Superior temporal gyrus (tissue), 1 donor: Measurements from ENCODE around the gene NEGR1.

ENCODE experiments used
- DNase-seq: peaks from one replicate; pipeline ENCODE4 v3.0.0-alpha.2; 2016; ENCODE audit errors: extremely low spot score

Gene NEGR1

DNA sequence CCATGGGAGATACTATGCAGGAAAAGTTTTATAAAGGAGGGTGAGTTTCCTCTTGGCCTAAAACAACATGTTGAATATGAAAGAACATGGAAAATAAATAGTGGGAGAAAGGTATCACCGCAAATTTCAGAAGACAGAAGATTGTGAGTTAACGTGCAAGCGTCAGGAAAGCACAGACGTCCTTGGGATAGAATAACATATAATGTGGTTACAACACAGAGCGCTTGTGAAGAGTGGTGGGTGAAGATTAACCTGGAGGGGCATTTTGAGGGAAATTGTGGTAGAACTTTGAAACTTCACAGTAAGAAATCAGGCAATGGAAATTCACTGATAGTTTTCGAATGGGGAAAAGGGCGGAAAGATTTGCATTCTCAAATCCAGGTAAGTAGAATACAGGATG, 47.3 kb downstream of the NEGR1 start:
- no peak for DNase-seq

DNA sequence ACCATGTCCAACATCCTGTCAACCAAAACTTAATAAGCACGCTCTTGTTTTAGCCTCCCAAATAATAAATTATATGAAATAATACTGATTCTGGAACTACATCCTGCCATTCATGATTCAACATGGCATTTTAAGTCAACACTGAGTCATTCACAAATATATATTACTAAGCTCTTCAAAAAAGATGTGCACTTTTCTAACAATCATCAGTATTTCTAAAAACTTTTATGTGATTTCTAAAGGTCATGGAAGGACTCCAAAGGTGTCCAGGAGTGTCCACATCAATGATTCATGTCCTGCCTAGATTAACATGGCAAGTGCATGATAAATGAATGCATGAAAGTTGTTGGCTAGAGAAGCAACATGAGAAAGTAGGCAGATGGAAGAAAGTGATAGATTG, 51.6 kb downstream of the NEGR1 start:
- no peak for DNase-seq

DNA sequence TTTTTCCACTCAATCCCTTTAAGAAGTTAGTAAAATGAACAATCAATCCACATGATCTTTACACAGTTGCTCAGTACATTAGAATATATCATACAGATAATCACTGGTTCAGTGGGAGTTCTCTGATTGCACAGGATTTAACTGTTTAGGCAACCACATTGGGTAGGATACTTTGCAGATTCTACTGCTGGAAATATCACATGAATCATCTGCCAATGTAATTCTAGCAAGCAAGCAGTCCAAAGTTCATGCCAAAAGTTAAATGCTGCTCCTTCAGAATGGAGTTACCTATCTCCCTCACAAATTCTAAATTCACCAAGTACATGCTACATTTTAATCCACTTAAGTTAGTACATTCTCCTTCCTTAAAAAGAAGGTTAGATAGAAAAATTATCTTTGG, 52.4 kb downstream of the NEGR1 start:
- DNase-seq: no peak

DNA sequence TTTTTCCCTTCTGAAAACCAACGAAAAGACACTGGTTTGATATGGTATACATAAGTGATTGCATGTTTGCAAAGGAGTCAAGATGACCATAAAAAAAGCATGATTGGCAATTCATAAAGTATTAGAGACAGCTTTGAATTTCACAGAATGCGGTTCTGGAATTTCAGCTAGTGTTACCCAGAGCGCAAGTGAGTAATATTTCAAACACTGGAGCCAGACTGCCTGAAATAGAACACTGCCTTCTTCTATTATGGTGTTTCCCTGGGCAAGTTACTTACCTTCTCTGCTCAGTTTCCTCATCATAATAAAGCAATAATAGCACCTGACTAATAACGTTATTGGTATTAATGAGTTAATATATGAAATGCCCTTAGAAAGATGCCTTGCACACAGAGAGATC, 54.7 kb downstream of the NEGR1 start:
- peak; percentile 43 for DNase-seq

DNA sequence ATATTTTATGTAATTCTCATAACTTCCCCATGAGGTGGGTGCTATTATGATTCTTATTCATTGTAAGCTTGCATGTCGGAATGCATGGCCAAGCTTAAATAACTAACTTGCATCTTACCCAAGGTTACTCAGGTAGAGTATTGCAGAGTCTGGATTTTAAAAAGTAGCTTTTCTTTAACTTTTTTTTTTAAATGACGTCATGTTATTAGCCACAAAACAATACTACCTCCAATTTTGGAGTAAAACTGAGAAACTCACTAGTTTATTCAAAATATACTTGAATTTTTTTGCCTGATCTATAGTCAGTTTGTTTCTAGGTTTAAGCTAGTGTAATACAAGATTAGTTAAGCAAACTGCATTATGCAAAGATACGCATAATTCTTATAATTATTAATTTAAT, 57.8 kb downstream of the NEGR1 start:
- DNase-seq: no peak

DNA sequence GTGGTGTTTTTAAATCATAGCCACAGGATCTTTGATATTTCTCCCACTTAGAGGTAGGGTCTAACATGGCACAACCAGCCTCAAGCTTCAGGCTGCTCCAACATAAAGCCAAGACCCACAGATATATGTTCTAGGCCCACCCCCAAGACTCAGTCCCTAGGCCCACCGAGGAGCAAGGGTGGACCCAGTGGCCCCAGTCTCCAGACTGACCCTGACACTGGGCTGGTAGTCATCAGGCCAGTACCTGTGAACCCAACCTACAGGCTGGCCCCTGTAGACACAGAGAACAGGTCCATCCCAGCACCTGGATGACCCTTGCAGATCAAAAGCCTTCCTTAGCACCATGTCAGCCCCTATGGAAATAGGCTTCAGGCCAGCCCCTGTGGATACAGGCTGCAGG, 60.5 kb downstream of the NEGR1 start:
- DNase-seq: no peak

DNA sequence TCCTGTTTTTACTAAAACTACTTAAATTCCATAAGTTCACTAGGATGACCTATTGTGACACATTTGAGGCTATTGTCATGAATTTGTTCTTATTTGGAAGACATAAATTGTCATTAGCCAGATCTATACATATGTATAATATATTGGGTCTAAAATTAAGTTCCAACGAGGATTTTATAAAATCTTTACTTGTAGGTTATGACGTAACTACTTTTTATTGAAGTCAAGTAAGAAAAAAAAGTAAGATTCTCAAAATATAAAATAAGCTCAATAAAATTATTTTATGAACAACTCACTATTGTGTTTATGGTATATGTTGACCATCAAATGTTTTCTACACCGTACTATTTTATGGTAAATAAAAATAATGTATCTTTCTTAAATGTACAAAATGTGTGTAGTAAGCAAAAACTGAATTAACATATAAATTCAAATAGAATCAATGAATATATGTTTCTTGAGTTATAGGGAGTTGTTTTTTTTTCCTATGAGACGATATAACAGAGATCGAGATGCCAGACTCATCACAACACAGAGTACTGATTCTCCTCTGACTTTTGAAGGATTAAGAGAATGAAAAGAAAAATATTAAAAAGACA, 64.1 kb downstream of the NEGR1 start:
- DNase-seq: no peak

DNA sequence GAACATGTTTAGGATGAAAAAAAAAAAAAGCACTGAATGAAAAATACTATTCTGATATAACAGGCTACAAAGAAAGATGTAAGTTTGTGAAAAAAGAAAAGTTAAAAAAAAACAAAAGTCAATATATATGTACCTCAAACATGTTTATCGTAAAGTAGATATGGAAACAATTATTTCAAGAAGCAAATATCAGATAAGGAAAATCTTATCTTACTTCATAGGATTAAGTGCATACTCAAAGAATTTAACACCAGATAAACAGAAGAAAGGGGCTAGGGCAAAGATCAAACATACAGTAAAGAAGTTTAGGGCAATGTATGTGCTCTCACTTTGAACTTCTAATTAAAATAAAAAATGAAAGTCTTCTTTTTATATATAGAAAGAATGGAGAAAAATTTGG, 75.3 kb downstream of the NEGR1 start:
- DNase-seq: no peak

DNA sequence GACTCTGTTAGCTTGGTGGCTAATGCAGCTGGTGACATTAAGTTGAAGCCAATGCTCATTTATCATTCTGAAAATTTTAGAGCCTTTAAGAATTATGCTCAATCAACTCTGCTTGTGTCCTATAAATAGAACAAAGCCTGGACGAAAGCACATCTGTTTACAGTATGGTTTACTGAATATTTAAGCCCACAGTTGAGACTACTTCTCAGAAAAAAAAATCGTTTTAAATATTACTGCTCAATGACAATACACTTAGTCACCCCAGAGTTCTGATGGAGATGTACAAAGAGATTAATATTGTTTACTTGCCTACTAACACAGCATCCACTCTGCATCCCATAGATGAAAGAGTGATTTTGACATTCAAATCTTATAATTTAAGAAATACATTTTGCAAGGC, 79.6 kb downstream of the NEGR1 start:
- DNase-seq: no peak

DNA sequence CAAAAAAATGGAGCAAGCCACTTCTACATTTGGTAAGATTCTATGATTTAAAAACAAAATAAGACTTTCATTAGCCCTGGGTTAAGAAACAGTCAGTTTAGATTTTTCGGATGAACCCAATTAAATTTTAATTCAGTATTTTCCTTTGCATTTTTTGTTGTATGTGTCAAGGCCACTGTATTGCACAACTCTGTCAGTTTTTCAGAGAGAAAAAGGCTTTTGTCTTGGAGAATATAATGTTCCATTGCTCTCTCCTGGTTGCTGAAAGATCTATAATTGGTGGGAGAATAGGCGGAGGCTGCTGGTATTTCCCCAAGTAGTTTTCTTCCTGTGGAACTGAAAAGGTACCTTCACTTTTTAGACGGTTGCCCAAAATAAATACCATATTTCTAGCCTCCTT, 84.6 kb downstream of the NEGR1 start:
- DNase-seq: peak; percentile 43

DNA sequence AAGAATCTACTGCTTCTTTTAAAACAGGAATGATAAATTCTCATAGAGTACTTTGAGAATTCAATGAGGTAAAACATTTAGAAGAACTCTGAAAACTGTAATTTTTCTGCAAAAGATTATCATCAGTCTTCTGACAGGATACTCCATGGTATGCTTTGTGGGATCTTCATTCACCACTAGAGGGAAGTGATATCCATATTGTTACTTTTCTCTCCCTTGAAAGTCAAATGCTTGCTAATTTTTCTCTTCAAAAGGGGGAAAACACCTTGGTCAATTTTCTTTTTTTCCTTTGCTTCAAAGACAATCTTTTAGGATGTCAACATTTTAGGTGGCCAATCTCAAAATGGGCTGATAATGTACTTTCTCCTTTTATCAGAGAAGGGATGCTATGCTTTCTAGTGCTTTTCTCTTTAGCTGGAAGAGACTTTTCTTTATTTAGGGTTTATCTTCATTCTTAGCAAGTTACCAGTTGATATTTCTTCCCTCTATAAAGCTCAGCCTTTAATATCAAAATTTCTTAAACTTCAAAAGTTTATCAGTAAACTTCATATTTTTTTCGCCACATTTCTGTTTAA, 95.5 kb downstream of the NEGR1 start:
- DNase-seq: peak; percentile 72

DNA sequence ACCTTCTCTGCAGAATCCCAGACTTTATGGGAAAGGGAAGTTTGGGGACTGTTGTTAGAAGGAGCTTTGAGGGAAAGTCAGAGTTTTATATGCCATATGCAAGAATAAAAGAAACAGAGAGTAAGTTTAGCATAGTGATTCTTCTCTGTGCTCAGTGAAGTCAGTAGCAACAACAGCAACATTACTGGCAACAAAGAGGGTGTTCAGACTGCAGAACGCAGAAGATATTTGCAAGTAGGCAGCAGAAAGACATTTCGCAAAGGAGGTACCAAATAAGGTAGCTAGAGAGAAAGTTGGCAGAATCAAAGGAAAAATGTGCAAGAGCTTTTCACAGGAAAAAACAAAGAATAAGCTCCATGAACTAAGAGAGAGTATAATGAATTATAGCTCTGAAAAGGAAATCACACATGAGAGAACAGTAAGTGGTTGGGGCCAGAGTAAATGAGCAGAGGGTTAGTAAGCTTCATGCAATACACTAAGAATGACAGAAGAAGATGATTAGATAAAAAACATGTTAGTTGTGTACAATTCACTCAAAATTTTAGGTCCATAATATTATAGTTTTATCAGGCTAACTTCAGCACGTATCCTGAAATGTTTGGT, 98.1 kb downstream of the NEGR1 start:
- DNase-seq: peak; percentile 50

DNA sequence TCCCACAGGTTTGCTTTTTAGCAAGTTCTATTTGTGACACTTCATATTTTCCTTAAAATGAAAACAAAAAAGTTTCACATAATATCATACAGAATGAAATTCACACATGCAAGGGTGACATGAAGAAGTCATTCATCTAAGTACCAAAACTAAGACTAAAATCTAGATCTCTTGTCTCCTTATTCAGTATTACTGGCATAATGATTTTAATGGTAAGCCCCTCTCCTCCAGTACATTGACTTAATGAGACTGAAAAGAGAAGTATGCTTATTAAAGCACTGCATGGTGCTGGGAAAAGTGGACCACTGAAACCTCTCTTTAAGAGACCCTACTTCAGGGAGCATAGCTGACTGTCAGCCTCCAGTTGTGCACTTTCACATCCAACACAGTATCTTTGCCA, 99.5 kb downstream of the NEGR1 start:
- no peak for DNase-seq

DNA sequence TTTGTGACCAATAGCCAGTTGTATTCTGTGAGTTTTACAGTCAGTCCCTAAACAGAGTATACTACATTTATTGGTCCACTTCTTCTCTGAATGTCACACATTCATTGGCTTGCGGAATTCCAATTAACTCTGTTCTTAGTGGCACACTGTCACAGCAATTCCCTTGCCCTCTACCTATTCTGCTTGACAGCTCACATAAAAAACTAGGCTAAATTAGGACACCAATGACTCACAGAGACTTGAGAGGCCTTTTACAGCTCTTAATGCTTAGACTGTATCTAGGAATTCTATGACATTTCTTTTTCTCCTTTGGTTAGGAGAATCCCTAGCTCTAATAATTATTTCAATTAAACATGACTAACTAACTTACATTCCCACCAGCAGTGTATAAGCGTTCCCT, 104.1 kb downstream of the NEGR1 start:
- DNase-seq: no peak

DNA sequence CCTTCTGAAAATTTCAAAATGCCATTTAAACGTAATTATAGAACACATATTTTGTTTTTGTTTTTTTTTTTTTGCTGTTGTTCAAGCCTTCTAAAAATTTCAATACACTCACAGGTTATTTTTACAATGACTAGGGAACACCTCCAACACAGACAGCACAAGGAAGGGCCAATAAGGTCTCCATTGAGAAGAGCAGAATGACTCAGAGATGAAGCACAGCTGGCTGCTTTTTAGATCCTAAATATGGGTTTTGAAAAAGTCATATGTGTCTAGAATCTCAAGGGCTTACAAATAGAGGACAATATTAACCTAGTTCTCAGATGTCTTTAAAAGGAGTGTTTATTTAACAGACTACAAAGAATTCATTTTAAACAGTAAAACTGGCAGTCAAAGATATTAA, 104.6 kb downstream of the NEGR1 start:
- DNase-seq: no peak

DNA sequence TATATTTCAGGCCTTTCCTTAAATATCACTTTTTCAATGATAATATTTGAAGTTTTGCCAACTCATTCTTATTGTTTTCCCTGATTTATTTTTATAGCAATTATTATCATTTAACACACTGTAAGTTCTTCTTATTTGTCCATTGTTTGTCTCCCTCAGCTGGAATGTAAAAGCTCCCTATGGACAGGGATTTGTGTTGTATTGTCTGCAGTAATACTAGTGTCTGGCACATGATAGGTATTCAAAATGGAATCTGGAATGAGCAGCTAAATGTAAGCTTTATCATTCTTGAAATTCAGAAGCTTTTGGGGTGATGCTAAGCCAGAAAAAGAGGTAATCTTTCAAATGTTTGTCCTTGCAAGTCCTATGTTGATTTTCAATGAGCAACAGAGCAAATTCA, 112.1 kb downstream of the NEGR1 start:
- no peak for DNase-seq

DNA sequence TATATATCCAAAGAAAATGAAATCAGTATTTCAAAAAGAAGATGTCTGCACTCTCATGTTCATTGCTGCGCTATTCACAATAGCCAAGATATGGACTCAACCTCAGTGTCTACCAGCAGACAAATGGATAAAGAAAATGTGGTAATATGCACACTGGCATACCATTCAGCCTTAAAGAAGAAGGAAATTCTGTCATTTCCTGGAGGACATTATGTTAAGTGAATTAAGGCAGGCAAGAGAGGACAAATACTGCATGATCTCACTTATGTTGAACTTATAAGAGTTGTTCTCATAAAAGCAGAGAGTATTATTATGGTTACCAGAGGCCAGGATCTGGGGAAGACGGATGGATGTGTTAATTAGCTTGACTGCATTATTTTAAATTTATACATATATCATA, 115.9 kb downstream of the NEGR1 start:
- no peak for DNase-seq

DNA sequence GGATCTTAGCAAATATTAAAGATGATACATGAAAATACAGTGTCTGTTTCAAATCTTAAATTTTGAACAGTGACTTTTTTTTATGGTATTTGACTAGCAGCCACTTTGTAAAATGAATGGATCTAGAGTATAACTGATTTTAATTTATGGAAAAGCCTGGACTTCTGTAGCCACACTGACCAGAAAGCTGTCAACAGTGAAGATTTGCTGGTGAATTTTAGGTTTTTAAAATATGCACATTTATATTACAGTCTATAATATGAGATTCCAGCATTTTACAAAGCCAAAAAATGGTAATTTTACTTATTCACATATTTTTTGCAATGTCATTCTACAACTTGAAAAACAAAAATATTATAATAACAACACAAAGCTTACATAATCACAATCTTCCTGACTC, 131.8 kb downstream of the NEGR1 start:
- DNase-seq: no peak

DNA sequence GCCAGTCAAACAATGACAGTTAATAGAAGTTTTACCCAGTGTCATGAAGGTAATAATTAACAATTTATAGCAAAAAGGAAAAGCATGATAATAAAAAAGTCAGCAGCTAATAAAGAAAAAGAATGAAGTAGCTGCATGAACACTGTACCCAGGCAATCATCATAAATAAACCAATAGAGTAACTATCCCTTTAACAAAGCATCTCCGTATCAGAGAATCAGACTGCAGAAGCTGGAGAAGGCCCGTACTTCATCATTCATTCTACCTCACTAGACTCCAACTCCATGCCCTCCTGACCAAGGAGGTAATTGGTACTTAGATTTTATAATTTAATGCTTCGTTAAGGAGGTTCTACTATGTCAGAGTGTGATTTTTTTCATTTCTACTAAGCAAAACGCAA, 140.5 kb downstream of the NEGR1 start:
- DNase-seq: no peak

DNA sequence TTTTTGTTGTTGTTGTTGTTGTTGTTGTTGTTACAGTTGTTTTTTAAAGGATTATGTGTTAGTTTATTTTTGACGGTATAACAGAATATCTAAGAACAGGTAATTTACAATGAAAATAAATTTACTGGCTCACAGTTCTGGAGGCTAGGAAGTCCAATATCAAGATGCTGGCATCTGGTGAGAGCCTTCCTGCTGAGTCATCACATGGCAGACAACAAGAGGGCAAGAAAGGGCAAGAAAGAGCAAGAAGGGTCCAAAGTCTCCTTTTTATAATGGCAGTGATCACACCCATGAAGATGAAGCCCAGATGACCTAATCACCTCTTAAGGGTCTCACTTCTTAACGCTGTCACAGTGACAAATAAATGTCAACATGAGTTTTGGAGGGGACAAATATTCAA, 142.1 kb downstream of the NEGR1 start:
- no peak for DNase-seq

DNA sequence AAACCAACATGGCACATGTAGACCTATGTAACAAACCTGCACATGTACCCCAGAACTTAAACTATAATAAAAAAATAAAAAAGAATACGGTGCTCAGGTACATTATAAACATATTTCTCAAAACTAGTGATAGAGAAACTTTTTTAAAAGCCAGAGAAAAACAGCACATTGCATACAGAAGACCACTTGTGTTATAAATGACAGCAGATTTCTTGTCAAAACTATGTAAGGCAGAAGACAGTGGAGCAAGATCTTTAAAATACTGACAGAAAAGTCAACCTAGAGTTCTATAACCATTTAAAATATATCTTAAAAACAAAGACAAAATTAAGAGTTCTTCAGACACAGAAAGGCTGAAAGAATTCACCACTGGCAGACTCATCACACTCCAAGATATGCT, 144.7 kb downstream of the NEGR1 start:
- no peak for DNase-seq

DNA sequence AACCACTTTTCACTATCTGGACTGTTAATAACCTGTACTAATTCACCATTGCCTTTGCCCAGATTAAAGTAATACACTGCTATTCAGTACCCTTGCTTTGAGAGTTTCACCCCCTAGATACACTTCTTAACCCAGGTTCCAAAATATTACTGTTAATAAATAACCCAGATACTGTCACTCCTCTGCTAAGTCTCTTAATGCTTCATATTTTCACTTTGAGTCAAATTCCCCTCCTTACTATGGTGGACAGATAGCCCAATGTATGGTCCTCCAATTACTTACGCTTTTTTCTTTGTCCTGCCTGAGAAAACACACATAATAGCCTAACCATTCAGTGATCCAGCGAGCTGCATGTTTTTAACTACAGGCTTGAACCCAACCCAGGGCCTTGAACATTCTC, 152.5 kb downstream of the NEGR1 start:
- DNase-seq: no peak

DNA sequence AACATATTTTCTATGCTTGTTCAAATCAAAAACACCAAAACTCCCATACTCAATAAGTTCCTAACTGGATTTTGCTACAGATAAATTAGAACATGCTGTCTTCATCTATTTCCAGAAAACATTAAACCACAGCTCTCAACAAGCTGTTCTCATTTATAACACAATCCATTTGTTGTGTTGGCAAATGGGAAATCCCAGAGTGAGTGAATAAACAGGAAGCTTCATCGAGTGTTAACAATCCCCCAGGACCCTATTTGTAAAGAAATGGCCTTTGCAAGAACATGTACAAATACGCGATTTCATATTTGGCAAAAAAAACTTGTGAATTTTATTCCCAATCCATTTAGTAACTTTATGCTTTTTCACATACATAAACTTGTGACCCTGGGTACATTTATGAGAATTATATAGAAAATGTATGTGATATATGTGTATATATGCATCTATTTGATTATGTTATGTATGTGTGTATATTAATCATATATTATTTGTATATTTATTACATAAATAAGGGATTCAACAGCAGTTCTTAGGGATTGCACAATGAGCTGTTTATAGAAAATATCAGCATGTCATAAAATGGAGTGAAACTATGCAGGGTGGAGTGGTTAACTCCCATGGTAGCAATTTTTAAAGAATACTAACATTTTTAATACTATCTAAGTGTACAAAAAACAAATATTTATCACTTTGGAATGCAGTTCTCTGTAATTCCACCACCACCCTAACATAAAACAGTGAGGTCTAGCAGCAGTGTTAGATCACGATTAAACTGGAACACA, 160.0 kb downstream of the NEGR1 start:
- DNase-seq: no peak
